IPS-18c (cell line): ENCODE data around the gene EZH2.

Source experiments
- H3K4me3 ChIP-seq: 2 replicates; pipeline ENCODE4 v1.7.0; 2013; ENCODE audit warnings: low read depth, mild to moderate bottlenecking, low read length, moderate library complexity; ENCODE audit not compliant: insufficient read depth
- H3K9me3 ChIP-seq: one replicate; pipeline ENCODE4 v1.6.1; 2013; ENCODE audit warnings: mild to moderate bottlenecking, low read length, moderate library complexity; ENCODE audit not compliant: control insufficient read depth, insufficient read depth

Gene EZH2

DNA sequence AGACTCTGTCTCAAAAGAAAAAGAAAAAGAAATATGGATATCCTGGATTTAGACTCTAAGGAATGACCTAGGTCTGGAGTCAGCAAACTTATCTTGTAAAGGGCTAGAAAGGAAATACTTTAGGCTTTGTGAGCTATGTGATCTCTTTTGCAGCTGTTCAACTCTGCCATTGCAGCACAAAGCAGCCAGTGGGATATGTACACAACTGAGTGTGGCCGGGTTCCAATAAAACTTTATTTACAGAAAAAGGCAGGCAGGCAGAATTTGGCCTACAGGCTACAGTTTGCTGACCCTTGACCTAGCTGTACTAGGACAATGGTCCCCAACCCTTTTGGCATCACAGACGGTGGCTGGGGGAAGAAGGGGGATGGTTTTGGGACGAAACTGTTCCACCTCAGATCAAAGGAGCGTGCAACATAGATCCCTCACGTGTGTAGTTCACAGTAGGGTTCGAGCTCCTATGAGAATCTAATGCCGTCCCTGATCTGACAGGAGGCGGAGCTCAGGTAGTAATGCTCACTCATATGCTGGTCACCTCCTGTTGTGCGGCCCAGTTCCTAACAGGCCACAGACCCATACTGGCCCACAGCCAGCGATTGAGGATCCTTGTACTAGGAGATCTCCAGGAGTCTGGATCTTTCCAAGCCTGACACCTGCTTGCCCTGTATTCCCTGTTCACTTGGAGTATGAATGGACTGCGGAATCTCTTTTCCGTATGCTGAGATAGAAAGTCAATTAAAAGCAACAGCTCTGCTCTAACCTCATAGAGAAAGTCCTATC, 122.4 kb downstream of the EZH2 start:
- no peak overlapping the region for H3K4me3 ChIP-seq
- H3K9me3 ChIP-seq = no peaks in the 10 kb centered on the region
